Measurements from ENCODE around the gene HEATR5B.

HEATR5B gene

GRCh38 chr2:37083873-37084794 is at the start of gene HEATR5B, which contains the start of gene GPATCH11:
Gene HEATR5B, minus strand, starts transcription at chr2:37084372. Its CDS starts 958 bp downstream, at chr2:37083414.
Gene GPATCH11, plus strand, starts transcription at chr2:37084518. Its CDS starts 3,864 bp downstream, at chr2:37088382.
- FAIRE-seq (peak; percentile 97), DNase-seq (ENCODE audit: extremely low spot score, insufficient read length, low read depth) (peak; percentile 94)

- FAIRE-seq (no peak), DNase-seq (ENCODE audit: extremely low spot score, insufficient read length, low read depth) (no peak)
These were observed 48.7 kb upstream of the HEATR5B start for GRCh38 chr2:37132914-37133313.

- DNase-seq (ENCODE audit: extremely low spot score, insufficient read length, low read depth) = no peak
- FAIRE-seq = no peak
These were observed 41.2 kb upstream of the HEATR5B start for GRCh38 chr2:37125416-37125815.

- FAIRE-seq (no peak), DNase-seq (ENCODE audit: extremely low spot score, insufficient read length, low read depth) (no peak)
These were observed 35.0 kb upstream of the HEATR5B start for GRCh38 chr2:37119157-37119556.

GRCh38 chr2:37117566-37117965 is 33.4 kb upstream of the HEATR5B start:
- DNase-seq (ENCODE audit: extremely low spot score, insufficient read length, low read depth) = no peak
- no peak for FAIRE-seq

DNA sequence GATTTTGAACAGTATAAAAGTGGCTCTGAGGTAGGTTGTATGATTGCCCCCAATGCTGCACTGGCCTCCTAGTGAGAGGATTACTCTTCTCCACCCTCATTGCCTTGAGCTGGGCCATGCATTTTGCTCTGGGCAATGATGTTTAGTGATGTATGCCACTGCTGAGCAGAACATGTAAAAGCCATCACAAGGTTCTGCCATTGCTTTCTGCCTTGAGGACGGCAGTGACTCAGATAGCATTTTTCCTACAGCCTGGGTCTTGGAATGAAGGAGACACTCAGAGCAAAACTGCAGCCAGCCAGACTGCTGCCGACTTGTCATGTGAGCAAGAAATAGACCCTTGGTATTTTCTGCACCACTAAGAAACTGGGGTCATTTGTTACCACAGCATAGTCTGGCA is 27.8 kb upstream of the HEATR5B start:
- DNase-seq (ENCODE audit: extremely low spot score, insufficient read length, low read depth) = no peak
- no peak for FAIRE-seq

- no peak for FAIRE-seq
- DNase-seq (ENCODE audit: extremely low spot score, insufficient read length, low read depth) = no peak
These were observed 26.4 kb upstream of the HEATR5B start for GRCh38 chr2:37110306-37111212.

DNA sequence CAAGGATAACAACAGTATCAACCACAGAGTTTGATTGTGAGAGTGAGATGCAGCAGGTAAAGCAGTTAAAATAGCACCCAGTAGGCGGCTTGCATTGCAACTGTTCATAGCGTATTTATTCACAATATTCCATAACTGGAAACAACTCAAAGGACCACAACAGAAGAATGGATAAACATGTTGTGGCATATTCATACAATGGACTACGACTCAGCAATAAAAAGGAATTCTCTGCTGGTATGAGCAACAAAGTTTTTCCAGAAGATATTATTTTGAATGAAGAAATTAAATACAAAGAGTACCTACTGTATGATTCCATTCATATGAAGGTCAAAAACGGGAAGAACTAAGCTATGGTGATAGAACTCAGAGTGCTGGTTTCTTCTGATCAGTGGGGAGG is 25.4 kb upstream of the HEATR5B start:
- no peak for FAIRE-seq
- no peak for DNase-seq (ENCODE audit: extremely low spot score, insufficient read length, low read depth)

- no peak for DNase-seq (ENCODE audit: extremely low spot score, insufficient read length, low read depth)
- FAIRE-seq = no peak
These were observed 21.0 kb upstream of the HEATR5B start for GRCh38 chr2:37105150-37105549.

DNA sequence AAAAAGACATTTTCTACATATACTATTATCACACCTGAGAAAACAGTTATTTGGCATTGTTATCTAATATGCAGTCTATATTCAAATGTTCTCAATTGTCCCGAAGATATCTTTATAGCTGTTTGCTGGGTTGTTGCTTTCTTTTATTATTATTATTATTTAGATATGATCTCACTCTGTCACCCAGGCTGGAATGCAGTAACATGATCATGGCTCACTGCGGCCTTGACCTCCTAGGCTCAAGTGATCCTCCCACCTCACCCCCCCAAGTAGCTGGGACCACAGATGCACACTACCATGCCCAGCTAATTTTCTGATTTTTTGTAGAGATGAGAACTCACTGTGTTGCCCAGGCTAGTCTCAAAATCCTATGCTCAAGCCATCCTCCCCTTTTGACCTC is 20.0 kb upstream of the HEATR5B start:
- DNase-seq (ENCODE audit: extremely low spot score, insufficient read length, low read depth) (no peak), FAIRE-seq (no peak)

DNA sequence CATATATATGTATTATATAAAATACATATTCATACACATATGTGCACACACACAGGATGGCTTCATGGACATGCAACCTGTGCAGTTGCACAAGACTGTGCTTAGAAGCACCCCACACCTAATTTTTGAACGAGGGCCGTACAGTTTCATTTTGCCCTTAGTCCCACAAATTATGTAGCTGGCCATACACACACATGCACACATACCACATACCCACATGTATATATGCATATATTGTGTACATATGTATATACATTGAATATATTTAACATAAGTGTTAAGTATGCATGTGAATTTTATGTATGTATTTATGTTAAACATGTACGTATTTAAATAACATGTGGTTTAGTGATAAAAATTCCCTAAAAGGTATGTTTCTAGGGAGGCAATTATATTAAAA is 18.4 kb upstream of the HEATR5B start:
- FAIRE-seq (no peak), DNase-seq (ENCODE audit: extremely low spot score, insufficient read length, low read depth) (no peak)

DNA sequence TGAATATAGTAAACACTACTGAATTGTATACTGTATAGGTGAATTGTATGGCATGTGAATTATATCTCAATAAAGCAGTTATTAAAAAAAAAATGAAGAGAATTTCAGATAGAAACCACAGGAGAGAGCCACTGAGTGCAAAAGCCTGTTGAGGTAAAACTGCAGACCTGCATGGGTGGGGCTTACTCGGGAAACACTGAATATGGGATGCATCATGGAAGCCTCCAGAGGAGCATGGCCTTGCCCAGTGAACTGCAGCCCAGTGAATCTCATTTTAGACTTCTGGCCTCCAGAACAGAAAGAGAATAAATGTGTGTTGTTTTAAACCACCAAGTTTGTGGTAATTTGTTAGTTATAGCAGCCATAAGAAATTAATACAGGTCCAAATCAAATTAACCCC is 15.9 kb upstream of the HEATR5B start:
- DNase-seq (ENCODE audit: extremely low spot score, insufficient read length, low read depth) = no peak
- FAIRE-seq = no peak

- FAIRE-seq (no peak), DNase-seq (ENCODE audit: extremely low spot score, insufficient read length, low read depth) (no peak)
These were observed 14.4 kb upstream of the HEATR5B start for GRCh38 chr2:37098416-37099118.

DNA sequence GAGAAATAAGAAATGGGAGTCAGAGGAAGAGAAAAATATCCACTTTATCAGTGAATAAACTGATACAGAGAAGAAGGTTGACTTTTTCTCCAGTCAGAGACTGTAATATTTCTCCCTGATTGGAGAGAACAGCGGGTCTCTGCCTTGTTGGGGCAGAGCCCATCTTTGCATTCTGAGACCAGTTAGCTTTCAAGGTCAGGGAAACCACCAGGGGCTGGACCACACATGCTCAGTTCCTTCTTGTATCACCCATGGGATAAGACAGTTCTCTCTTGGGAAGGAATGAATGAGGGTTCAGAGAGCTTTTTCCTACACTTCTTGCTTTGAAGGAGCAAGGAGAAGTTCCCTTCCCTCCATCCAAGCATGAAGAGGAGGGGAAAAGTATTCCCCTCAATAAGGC is 12.4 kb upstream of the HEATR5B start:
- FAIRE-seq (no peak), DNase-seq (ENCODE audit: extremely low spot score, insufficient read length, low read depth) (no peak)

DNA sequence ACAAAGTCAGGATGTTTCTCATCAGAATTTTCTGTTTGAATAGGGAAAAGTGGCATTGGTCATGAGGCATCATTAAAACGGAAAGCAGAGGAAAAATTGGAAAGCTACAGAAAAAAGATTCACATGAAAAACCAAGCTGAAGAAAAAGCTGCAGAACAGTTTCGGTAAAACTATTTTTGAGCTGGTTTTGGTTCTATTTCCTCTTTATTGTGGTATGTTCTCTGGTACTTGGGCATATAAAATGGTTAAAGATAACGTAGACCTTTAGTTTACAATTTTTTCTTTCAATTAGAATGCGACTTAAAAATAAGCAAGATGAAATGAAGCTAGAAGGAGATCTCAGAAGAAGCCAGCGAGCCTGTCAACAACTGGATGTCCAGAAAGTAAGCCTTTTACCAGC is 7.7 kb upstream of the HEATR5B start:
- DNase-seq (ENCODE audit: extremely low spot score, insufficient read length, low read depth) (no peak), FAIRE-seq (peak; percentile 93)

DNA sequence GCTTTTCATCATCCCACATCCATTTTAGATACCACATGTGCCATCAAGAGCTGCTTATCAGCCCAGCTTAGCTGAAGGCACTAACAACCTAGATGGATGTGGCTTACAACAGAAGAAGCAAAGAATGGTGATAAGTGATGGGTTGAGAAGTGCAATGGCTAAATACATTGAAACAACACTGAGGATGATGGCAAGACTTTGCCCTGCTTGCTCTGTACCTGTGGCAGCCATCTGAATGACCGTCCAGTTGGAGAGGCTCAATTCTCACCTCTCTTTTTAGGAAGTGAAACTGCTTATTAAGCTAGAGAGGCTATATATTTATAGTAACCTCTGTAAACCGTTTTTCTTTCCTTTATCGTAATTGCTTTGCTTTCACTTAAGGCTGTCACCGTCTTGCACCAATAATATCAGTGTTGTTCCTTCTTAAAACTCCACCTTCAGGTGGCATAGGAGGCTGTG is 5.9 kb upstream of the HEATR5B start:
- peak; percentile 92 for FAIRE-seq

GRCh38 chr2:37085731-37086147 is 1.6 kb upstream of the HEATR5B start:
- DNase-seq (ENCODE audit: extremely low spot score, insufficient read length, low read depth) = no peak
- no peak for FAIRE-seq

More for the DNA sequence above, 5.9 kb upstream of the HEATR5B start:
- peak; percentile 28 for DNase-seq (ENCODE audit: extremely low spot score, insufficient read length, low read depth)

DNA sequence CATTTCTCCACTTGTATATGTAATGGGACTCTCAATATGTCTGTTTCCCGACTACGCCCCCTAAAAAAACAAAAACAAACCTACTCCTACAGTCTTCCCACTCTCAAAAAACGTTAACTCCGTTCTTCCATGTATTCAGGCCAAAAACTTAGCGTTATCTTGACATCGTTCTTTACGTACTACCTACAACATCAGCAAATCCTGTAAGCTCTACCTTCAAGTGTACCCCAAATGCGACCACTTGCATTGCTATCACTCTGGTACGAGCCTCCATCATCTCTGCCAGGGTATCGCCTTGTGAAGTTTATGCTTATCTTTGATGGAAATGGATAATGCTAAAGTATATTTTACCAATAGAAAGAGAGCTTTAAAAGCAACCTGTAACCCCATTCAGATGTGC is 625 bp upstream of the HEATR5B start:
- no peak for FAIRE-seq

GRCh38 chr2:37080689-37081088 is 3.5 kb downstream of the HEATR5B start:
- DNase-seq (ENCODE audit: extremely low spot score, insufficient read length, low read depth) (no peak), FAIRE-seq (peak; percentile 59)

More for the DNA sequence above, 625 bp upstream of the HEATR5B start:
- DNase-seq (ENCODE audit: extremely low spot score, insufficient read length, low read depth) = no peak

- no peak for FAIRE-seq
These were observed 3.9 kb downstream of the HEATR5B start for GRCh38 chr2:37080266-37080665.

More at GRCh38 chr2:37080266-37080665, 3.9 kb downstream of the HEATR5B start:
- DNase-seq (ENCODE audit: extremely low spot score, insufficient read length, low read depth) = no peak

Data from GM18507 (cell line).